ENCODE results near the gene TEAD3.

Gene TEAD3

GRCh38 chr6:35432291-35432690 is 64.6 kb downstream of the TEAD3 start:
- Histone ChIP-seq H3K4me1 (ENCODE audit: low read depth, poor library complexity, severe bottlenecking) (no peaks in the 10 kb centered on the region), H3K27me3 (ENCODE audit: insufficient read depth, low read depth) (no peaks in the 10 kb centered on the region), H3K27ac (no peak overlapping the region), H3K79me2 (ENCODE audit: insufficient read depth, low read depth) (no peaks in the 10 kb centered on the region), H2AFZ (ENCODE audit: low read depth) (no peak overlapping the region), H4K20me1 (ENCODE audit: insufficient read depth) (no peaks in the 10 kb centered on the region), H3K9ac (no peak overlapping the region), H3K4me2 (no peak overlapping the region), H3K4me3 (IDR thresholded peaks at IDR 0.05; ENCODE audit: insufficient read depth, low read depth, low read length) (no peak overlapping the region), H3K36me3 (ENCODE audit: insufficient read depth) (no peaks in the 10 kb centered on the region)
- TF ChIP-seq, protein P1, sequence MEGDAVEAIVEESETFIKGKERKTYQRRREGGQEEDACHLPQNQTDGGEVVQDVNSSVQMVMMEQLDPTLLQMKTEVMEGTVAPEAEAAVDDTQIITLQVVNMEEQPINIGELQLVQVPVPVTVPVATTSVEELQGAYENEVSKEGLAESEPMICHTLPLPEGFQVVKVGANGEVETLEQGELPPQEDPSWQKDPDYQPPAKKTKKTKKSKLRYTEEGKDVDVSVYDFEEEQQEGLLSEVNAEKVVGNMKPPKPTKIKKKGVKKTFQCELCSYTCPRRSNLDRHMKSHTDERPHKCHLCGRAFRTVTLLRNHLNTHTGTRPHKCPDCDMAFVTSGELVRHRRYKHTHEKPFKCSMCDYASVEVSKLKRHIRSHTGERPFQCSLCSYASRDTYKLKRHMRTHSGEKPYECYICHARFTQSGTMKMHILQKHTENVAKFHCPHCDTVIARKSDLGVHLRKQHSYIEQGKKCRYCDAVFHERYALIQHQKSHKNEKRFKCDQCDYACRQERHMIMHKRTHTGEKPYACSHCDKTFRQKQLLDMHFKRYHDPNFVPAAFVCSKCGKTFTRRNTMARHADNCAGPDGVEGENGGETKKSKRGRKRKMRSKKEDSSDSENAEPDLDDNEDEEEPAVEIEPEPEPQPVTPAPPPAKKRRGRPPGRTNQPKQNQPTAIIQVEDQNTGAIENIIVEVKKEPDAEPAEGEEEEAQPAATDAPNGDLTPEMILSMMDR (conservative IDR thresholded peaks at IDR 0.05; ENCODE audit: low read depth, low read length), result no peak

- TF ChIP-seq, protein P1 (conservative IDR thresholded peaks at IDR 0.05; ENCODE audit: low read depth, low read length), result no peak
- H2AFZ ChIP-seq (ENCODE audit: low read depth), result no peak overlapping the region
- no peak overlapping the region for H3K27ac ChIP-seq
- H3K79me2 ChIP-seq (ENCODE audit: insufficient read depth, low read depth), result no peaks in the 10 kb centered on the region
- no peaks in the 10 kb centered on the region for H3K4me1 ChIP-seq (ENCODE audit: low read depth, poor library complexity, severe bottlenecking)
- H3K4me3 ChIP-seq (IDR thresholded peaks at IDR 0.05; ENCODE audit: insufficient read depth, low read depth, low read length), result no peak overlapping the region
- no peaks in the 10 kb centered on the region for H3K27me3 ChIP-seq (ENCODE audit: insufficient read depth, low read depth)
- H4K20me1 ChIP-seq (ENCODE audit: insufficient read depth), result no peaks in the 10 kb centered on the region
- H3K4me2 ChIP-seq, result no peak overlapping the region
- no peak overlapping the region for H3K9ac ChIP-seq
- no peaks in the 10 kb centered on the region for H3K36me3 ChIP-seq (ENCODE audit: insufficient read depth)
These were observed 67.4 kb downstream of the TEAD3 start for GRCh38 chr6:35429463-35429862.

GRCh38 chr6:35428421-35429149 is 68.3 kb downstream of the TEAD3 start:
- Histone ChIP-seq H3K27ac (no peak overlapping the region), H3K4me2 (no peak overlapping the region), H3K4me1 (ENCODE audit: low read depth, poor library complexity, severe bottlenecking) (no peaks in the 10 kb centered on the region), H3K4me3 (IDR thresholded peaks at IDR 0.05; ENCODE audit: insufficient read depth, low read depth, low read length) (no peak overlapping the region), H4K20me1 (ENCODE audit: insufficient read depth) (no peaks in the 10 kb centered on the region), H3K36me3 (ENCODE audit: insufficient read depth) (no peaks in the 10 kb centered on the region), H3K27me3 (ENCODE audit: insufficient read depth, low read depth) (no peaks in the 10 kb centered on the region), H3K79me2 (ENCODE audit: insufficient read depth, low read depth) (no peaks in the 10 kb centered on the region), H3K9ac (no peak overlapping the region), H2AFZ (ENCODE audit: low read depth) (no peak overlapping the region)
- TF ChIP-seq, protein P1 (conservative IDR thresholded peaks at IDR 0.05; ENCODE audit: low read depth, low read length), result no peak

GRCh38 chr6:35427851-35428321 is 69.0 kb downstream of the TEAD3 start:
- H3K79me2 ChIP-seq (ENCODE audit: insufficient read depth, low read depth), result no peaks in the 10 kb centered on the region
- H3K4me2 ChIP-seq, result no peak overlapping the region
- no peak overlapping the region for H3K27ac ChIP-seq
- H3K27me3 ChIP-seq (ENCODE audit: insufficient read depth, low read depth), result no peaks in the 10 kb centered on the region
- TF ChIP-seq, protein P1 (conservative IDR thresholded peaks at IDR 0.05; ENCODE audit: low read depth, low read length), result no peak
- H3K9ac ChIP-seq, result no peak overlapping the region
- H3K4me1 ChIP-seq (ENCODE audit: low read depth, poor library complexity, severe bottlenecking), result no peaks in the 10 kb centered on the region
- no peaks in the 10 kb centered on the region for H3K36me3 ChIP-seq (ENCODE audit: insufficient read depth)
- H2AFZ ChIP-seq (ENCODE audit: low read depth), result no peak overlapping the region
- H4K20me1 ChIP-seq (ENCODE audit: insufficient read depth), result no peaks in the 10 kb centered on the region
- H3K4me3 ChIP-seq (IDR thresholded peaks at IDR 0.05; ENCODE audit: insufficient read depth, low read depth, low read length), result no peak overlapping the region

Measured in KMS-11 (cell line).